Measurements from ENCODE around the gene EMP1. TPM values are rescaled to one million over a fixed set of nuclear protein-coding genes. Genes with fewer than 3 reads are reported as not detected.

The EMP1 gene
- polyA plus RNA-seq, 3 donors = 2.7 to 6.3 (median 3.1) TPM

DNA sequence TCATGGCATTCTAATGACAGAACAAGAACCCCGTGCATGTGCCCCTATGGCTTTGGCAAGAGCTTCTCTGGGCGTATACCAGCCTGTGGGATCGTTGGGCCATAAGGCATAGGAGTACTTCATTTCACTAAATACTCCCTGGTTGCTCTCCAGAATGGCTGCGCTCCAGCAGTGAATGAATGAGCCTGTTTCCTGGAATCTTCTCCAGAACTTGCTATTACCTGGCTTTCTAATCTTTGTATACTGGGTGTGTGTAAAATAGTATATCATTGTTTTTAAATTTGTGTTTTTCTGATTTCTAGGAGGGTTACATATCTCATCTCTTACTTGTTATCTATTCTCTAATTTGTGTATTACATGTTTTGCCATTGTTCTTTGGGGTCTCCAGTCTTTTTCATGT, 28.6 kb upstream of the EMP1 start:
- Histone ChIP-seq H3K4me1 (ENCODE audit: control insufficient read depth in 1 of 2, insufficient read depth in 2 of 2, low read length in 2 of 2) (peaks cover 32 to 34% of the 10 kb centered on the region in 2 donors), H3K27me3 (ENCODE audit: control insufficient read depth in 2 of 2, insufficient read depth in 2 of 2, low read length in 2 of 2) (no peaks in the 10 kb centered on the region), H3K27ac (ENCODE audit: low read depth in 1 of 2, low read length in 2 of 2) (no peak overlapping the region), H3K9me3 (replicated peaks in 1 of 2; ENCODE audit: control insufficient read depth in 1 of 2, insufficient read depth in 1 of 2, low read length in 2 of 2) (peaks cover 0 to 3% of the 10 kb centered on the region in 2 donors), H3K4me3 (replicated peaks in 1 of 3; ENCODE audit: low read depth in 2 of 3, low read length in 3 of 3) (no peak overlapping the region), H3K79me2 (ENCODE audit: insufficient read depth, low read length) (no peaks in the 10 kb centered on the region), H3K9ac (ENCODE audit: insufficient read depth, low read length, poor library complexity, severe bottlenecking) (no peak overlapping the region), H2AFZ (ENCODE audit: insufficient read depth, low read depth, low read length, poor library complexity, severe bottlenecking) (no peak overlapping the region), H3K36me3 (replicated peaks in 1 of 2; ENCODE audit: control insufficient read depth in 1 of 2, insufficient read depth in 2 of 2, low read length in 2 of 2) (no peaks in the 10 kb centered on the region), H3K4me2 (replicated peaks; ENCODE audit: extremely low read depth, low read length, poor library complexity, severe bottlenecking) (no peak overlapping the region), H4K20me1 (ENCODE audit: insufficient read depth, low read length) (no peaks in the 10 kb centered on the region)
- WGBS (ENCODE audit: insufficient coverage) = 79% methylated on average over 2 of the region's 4 CpGs
- intact Hi-C loops (cut with micrococcal nuclease) = loop anchor here in 1 of 2 donors (10.0 kb wide), 1 partner anchor 63 kb away; the partner anchor contains the start of gene GSG1
- peaks cover 0 to 5% (median 0%) of the 10 kb centered on the region in 3 donors for H3K27me3 Mint-ChIP-seq (ENCODE audit: low read depth in 3 of 3)
- TF ChIP-seq, protein P1, sequence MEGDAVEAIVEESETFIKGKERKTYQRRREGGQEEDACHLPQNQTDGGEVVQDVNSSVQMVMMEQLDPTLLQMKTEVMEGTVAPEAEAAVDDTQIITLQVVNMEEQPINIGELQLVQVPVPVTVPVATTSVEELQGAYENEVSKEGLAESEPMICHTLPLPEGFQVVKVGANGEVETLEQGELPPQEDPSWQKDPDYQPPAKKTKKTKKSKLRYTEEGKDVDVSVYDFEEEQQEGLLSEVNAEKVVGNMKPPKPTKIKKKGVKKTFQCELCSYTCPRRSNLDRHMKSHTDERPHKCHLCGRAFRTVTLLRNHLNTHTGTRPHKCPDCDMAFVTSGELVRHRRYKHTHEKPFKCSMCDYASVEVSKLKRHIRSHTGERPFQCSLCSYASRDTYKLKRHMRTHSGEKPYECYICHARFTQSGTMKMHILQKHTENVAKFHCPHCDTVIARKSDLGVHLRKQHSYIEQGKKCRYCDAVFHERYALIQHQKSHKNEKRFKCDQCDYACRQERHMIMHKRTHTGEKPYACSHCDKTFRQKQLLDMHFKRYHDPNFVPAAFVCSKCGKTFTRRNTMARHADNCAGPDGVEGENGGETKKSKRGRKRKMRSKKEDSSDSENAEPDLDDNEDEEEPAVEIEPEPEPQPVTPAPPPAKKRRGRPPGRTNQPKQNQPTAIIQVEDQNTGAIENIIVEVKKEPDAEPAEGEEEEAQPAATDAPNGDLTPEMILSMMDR (IDR thresholded peaks at IDR 0.05) = no peak
- DNase-seq = no peak
- peaks cover 0 to 6% (median 2%) of the 10 kb centered on the region in 7 donors for H3K9me3 Mint-ChIP-seq
- peaks cover 44% of the 10 kb centered on the region for H3K4me1 Mint-ChIP-seq
- H3K27ac Mint-ChIP-seq = peak overlapping the region in 1 of 7 donors; percentile 23
- H3K36me3 Mint-ChIP-seq = no peaks in the 10 kb centered on the region
- H3K4me3 Mint-ChIP-seq = no peak overlapping the region

DNA sequence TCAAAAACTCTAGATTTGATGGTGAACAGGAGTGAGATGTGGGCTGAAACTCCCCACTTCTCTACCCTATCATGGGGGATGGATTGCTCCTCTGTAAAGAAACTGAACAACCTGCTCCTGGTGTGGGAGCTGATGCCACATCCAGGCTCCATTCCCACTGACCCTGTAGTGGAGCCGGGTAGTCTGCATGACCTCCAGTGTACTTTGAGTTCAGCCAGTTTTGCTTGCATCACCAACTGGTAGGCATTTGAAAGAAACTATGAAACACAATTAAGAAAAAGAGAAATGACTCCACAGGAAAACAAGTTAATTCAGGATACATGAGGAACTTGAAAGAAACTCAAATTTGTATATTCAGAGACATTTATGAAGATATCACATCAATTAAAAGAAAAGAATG, 27.3 kb upstream of the EMP1 start:
- H3K4me3 Mint-ChIP-seq = no peak overlapping the region
- H3K27ac Mint-ChIP-seq = peak overlapping the region in 3 of 7 donors; percentile 30 to 54 (median 46)
- H3K27ac ChIP-seq (ENCODE audit: low read depth in 1 of 2, low read length in 2 of 2) = no peak overlapping the region
- DNase-seq = peak in 1 of 3 donors; percentile 24
- no peaks in the 10 kb centered on the region for H3K27me3 ChIP-seq (ENCODE audit: control insufficient read depth in 2 of 2, insufficient read depth in 2 of 2, low read length in 2 of 2)
- no peaks in the 10 kb centered on the region for H3K36me3 ChIP-seq (replicated peaks in 1 of 2; ENCODE audit: control insufficient read depth in 1 of 2, insufficient read depth in 2 of 2, low read length in 2 of 2)
- H3K9ac ChIP-seq (ENCODE audit: insufficient read depth, low read length, poor library complexity, severe bottlenecking) = no peak overlapping the region
- no peaks in the 10 kb centered on the region for H4K20me1 ChIP-seq (ENCODE audit: insufficient read depth, low read length)
- TF ChIP-seq, protein P1 (IDR thresholded peaks at IDR 0.05) = no peak
- 0% methylated on average over 1 of the region's 1 CpG for WGBS (ENCODE audit: insufficient coverage)
- peaks cover 42 to 46% of the 10 kb centered on the region in 2 donors for H3K4me1 ChIP-seq (ENCODE audit: control insufficient read depth in 1 of 2, insufficient read depth in 2 of 2, low read length in 2 of 2)
- no peaks in the 10 kb centered on the region for H3K79me2 ChIP-seq (ENCODE audit: insufficient read depth, low read length)
- no peak overlapping the region for H2AFZ ChIP-seq (ENCODE audit: insufficient read depth, low read depth, low read length, poor library complexity, severe bottlenecking)
- no peaks in the 10 kb centered on the region for H3K36me3 Mint-ChIP-seq
- H3K4me3 ChIP-seq (replicated peaks in 1 of 3; ENCODE audit: low read depth in 2 of 3, low read length in 3 of 3) = no peak overlapping the region
- H3K4me1 Mint-ChIP-seq = peaks cover 56% of the 10 kb centered on the region
- peaks cover 0 to 5% (median under 1%) of the 10 kb centered on the region in 3 donors for H3K27me3 Mint-ChIP-seq (ENCODE audit: low read depth in 3 of 3)
- H3K9me3 Mint-ChIP-seq = peaks cover 0 to 6% (median 2%) of the 10 kb centered on the region in 7 donors
- no peak overlapping the region for H3K4me2 ChIP-seq (replicated peaks; ENCODE audit: extremely low read depth, low read length, poor library complexity, severe bottlenecking)
- intact Hi-C loops (cut with micrococcal nuclease) = loop anchor here in 1 of 2 donors (10.0 kb wide), 1 partner anchor 64 kb away; the partner anchor contains the start of gene GSG1
- H3K9me3 ChIP-seq (replicated peaks in 1 of 2; ENCODE audit: control insufficient read depth in 1 of 2, insufficient read depth in 1 of 2, low read length in 2 of 2) = peaks cover 0 to 3% of the 10 kb centered on the region in 2 donors

All from CD14-positive monocyte (primary cell).